OCI-LY3 (cell line): ENCODE measurements around the gene WDR77.

Source experiments
- CTCF ChIP-seq: fragments of 200-600, 300-600 bp; sonication (generic); IDR thresholded peaks from 2 replicates; pipeline ENCODE4 v1.5.1; 2014; ENCODE audit warnings: antibody characterized with exemption, low read length, low read depth
- EZH2phosphoT487 ChIP-seq: fragments of 200-600 bp; shearing (Covaris generic); IDR thresholded peaks from 2 replicates; pipeline ENCODE4 v1.6.1; 2018; ENCODE audit warnings: antibody characterized with exemption, mixed run types, low read depth

GRCh38 chr1:111420377-111420776, 28.7 kb downstream of the WDR77 start:
- TF ChIP-seq CTCF = no peak
- TF ChIP-seq EZH2phosphoT487 = no peak
